ENCODE measurements around the gene SLC15A3. TPM values are rescaled to one million over a fixed set of nuclear protein-coding genes. Genes with fewer than 3 reads are reported as not detected.

SLC15A3 gene
- total RNA-seq, 1 experiment from 2014 or later, result 10.2 TPM

- H3K4me1 Mint-ChIP-seq, result no peaks in the 10 kb centered on the region
- no peak overlapping the region for H3K4me3 Mint-ChIP-seq
- H3K27ac Mint-ChIP-seq, result peak overlapping the region; percentile 65
- CTCF ChIA-PET, result interaction anchor here (1.0 kb wide), 1 partner anchor 36 kb away, joined by 3 read pairs; no protein-coding TSS in a partner anchor
- no peaks in the 10 kb centered on the region for H3K27me3 Mint-ChIP-seq (ENCODE audit: low read depth)
- TF ChIP-seq, protein P1, sequence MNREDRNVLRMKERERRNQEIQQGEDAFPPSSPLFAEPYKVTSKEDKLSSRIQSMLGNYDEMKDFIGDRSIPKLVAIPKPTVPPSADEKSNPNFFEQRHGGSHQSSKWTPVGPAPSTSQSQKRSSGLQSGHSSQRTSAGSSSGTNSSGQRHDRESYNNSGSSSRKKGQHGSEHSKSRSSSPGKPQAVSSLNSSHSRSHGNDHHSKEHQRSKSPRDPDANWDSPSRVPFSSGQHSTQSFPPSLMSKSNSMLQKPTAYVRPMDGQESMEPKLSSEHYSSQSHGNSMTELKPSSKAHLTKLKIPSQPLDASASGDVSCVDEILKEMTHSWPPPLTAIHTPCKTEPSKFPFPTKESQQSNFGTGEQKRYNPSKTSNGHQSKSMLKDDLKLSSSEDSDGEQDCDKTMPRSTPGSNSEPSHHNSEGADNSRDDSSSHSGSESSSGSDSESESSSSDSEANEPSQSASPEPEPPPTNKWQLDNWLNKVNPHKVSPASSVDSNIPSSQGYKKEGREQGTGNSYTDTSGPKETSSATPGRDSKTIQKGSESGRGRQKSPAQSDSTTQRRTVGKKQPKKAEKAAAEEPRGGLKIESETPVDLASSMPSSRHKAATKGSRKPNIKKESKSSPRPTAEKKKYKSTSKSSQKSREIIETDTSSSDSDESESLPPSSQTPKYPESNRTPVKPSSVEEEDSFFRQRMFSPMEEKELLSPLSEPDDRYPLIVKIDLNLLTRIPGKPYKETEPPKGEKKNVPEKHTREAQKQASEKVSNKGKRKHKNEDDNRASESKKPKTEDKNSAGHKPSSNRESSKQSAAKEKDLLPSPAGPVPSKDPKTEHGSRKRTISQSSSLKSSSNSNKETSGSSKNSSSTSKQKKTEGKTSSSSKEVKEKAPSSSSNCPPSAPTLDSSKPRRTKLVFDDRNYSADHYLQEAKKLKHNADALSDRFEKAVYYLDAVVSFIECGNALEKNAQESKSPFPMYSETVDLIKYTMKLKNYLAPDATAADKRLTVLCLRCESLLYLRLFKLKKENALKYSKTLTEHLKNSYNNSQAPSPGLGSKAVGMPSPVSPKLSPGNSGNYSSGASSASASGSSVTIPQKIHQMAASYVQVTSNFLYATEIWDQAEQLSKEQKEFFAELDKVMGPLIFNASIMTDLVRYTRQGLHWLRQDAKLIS (CRISPR knock-in tag; IDR thresholded peaks at IDR 0.05; ENCODE audit: borderline replicate concordance), result no peak
- TF ChIP-seq ATF2 (CRISPR knock-in tag; IDR thresholded peaks at IDR 0.05; ENCODE audit: borderline replicate concordance, low read depth) (no peak), ZNF219 (CRISPR knock-in tag; IDR thresholded peaks at IDR 0.05; ENCODE audit: borderline replicate concordance) (no peak), GRHL2 (CRISPR knock-in tag; IDR thresholded peaks at IDR 0.05; ENCODE audit: insufficient replicate concordance, severe bottlenecking) (no peak), AR (CRISPR knock-in tag; IDR thresholded peaks at IDR 0.05) (no peak), GTF2I (CRISPR knock-in tag; conservative IDR thresholded peaks at IDR 0.05) (no peak), TCF7 (CRISPR knock-in tag; IDR thresholded peaks at IDR 0.05; ENCODE audit: low read depth) (no peak), IRF1 (CRISPR knock-in tag; IDR thresholded peaks at IDR 0.05) (no peak), CBFB (CRISPR knock-in tag; IDR thresholded peaks at IDR 0.05; ENCODE audit: low read depth) (no peak), ELF4 (CRISPR knock-in tag; IDR thresholded peaks at IDR 0.05; ENCODE audit: low read depth) (no peak), NFYB (CRISPR knock-in tag; conservative IDR thresholded peaks at IDR 0.05; ENCODE audit: low read depth) (no peak), USF1 (CRISPR knock-in tag; IDR thresholded peaks at IDR 0.05) (no peak), GABPB1 (CRISPR knock-in tag; IDR thresholded peaks at IDR 0.05) (no peak)
- TF ChIP-seq, protein P2, sequence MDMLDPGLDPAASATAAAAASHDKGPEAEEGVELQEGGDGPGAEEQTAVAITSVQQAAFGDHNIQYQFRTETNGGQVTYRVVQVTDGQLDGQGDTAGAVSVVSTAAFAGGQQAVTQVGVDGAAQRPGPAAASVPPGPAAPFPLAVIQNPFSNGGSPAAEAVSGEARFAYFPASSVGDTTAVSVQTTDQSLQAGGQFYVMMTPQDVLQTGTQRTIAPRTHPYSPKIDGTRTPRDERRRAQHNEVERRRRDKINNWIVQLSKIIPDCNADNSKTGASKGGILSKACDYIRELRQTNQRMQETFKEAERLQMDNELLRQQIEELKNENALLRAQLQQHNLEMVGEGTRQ (CRISPR knock-in tag; IDR thresholded peaks at IDR 0.05), result no peak
- TF ChIP-seq, protein P3, sequence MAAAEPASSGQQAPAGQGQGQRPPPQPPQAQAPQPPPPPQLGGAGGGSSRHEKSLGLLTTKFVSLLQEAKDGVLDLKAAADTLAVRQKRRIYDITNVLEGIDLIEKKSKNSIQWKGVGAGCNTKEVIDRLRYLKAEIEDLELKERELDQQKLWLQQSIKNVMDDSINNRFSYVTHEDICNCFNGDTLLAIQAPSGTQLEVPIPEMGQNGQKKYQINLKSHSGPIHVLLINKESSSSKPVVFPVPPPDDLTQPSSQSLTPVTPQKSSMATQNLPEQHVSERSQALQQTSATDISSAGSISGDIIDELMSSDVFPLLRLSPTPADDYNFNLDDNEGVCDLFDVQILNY (CRISPR knock-in tag; IDR thresholded peaks at IDR 0.05), result no peak
- H3K9me3 Mint-ChIP-seq, result no peaks in the 10 kb centered on the region
- peaks cover 9% of the 10 kb centered on the region for H3K36me3 Mint-ChIP-seq
- ATAC-seq (no peak), DNase-seq (ENCODE audit: low spot score) (no peak)
- POLR2A ChIA-PET, result no interaction called here
These were observed 16.1 kb downstream of the SLC15A3 start for GRCh38 chr11:60935676-60936442.
